ENCODE data around the gene S100A11. TPM values are rescaled to one million over a fixed set of nuclear protein-coding genes. Genes with fewer than 3 reads are reported as not detected.

S100A11 gene
- total and polyA plus RNA-seq, 9 of the 15 experiments (the other 6 are each of a cell fraction or from before 2014, with no cell fraction given): 131 to 808 (median 235) TPM

DNA sequence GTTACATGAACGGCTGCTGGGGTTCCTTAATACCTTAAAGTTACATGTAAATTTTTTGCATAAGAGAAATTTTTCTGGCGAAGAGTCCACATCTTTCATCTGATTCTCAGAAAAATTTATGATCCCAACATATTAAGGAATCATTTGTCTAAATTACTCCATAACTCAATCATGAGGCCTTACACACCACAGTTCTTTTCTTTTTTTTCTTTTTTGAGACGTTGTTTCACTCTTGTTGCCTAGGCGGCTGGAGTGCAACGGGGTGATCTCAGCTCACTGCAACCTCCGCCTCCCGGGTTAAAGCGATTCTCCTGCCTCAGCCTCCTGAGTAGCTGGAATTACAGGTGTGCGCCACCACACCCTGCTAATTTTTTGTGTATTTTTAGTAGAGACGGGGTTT, 2.1 kb upstream of the S100A11 start:
- Histone ChIP-seq H3K27me3 (ENCODE audit: control insufficient read depth in 2 of 2, insufficient read depth in 2 of 2, low read length in 2 of 2) (no peaks in the 10 kb centered on the region), H3K9me3 (replicated peaks; ENCODE audit: control insufficient read depth, insufficient read depth, low read depth, low read length) (no peaks in the 10 kb centered on the region), H3K4me1 (replicated peaks in 1 of 2; ENCODE audit: control insufficient read depth in 2 of 2, insufficient read depth in 2 of 2, low read length in 2 of 2) (peaks cover 23 to 24% of the 10 kb centered on the region in 2 experiments), H3K9ac (ENCODE audit: insufficient read depth in 1 of 2, low read depth in 2 of 2, low read length in 2 of 2) (no peak overlapping the region), H3K4me3 (no peak overlapping the region), H3K9me1 (ENCODE audit: control insufficient read depth, insufficient read depth, low read length) (no peaks in the 10 kb centered on the region), H4K20me1 (replicated peaks; ENCODE audit: control insufficient read depth, insufficient read depth, low read length) (no peaks in the 10 kb centered on the region), H3K79me2 (ENCODE audit: control insufficient read depth, insufficient read depth, low read length) (peaks cover 29% of the 10 kb centered on the region), H3K4me2 (ENCODE audit: insufficient read depth, low read length) (no peak overlapping the region), H2AFZ (ENCODE audit: low read depth, low read length) (no peak overlapping the region), H3K27ac (ENCODE audit: extremely low read depth, low read depth, low read length) (no peak overlapping the region), H3K36me3 (ENCODE audit: control insufficient read depth, insufficient read depth, low read length) (peaks cover 3% of the 10 kb centered on the region; the same call in 2 of the 3 replicates)
- no TSS peak for BruUV-seq (replicated peaks)
- FAIRE-seq (no peak), DNase-seq (ENCODE audit: extremely low read depth in 1 of 4, low spot score in 3 of 4) (no peak), ATAC-seq (no peak)
- in situ Hi-C loops (cut with MboI) (no loop called here), intact Hi-C loops (cut with micrococcal nuclease) (loop anchor here (1.0 kb wide), 1 partner anchor 8 kb away; no protein-coding TSS in a partner anchor)
- 85% methylated on average over 10 of the region's 10 CpGs for WGBS (ENCODE audit: insufficient coverage, low coverage, missing lambda C conversion rate)
- ChIA-PET POLR2A (no interaction called here), CTCF (ENCODE audit: low intra/inter-chr PET ratio) (no interaction called here)
- TF ChIP-seq, protein P1, sequence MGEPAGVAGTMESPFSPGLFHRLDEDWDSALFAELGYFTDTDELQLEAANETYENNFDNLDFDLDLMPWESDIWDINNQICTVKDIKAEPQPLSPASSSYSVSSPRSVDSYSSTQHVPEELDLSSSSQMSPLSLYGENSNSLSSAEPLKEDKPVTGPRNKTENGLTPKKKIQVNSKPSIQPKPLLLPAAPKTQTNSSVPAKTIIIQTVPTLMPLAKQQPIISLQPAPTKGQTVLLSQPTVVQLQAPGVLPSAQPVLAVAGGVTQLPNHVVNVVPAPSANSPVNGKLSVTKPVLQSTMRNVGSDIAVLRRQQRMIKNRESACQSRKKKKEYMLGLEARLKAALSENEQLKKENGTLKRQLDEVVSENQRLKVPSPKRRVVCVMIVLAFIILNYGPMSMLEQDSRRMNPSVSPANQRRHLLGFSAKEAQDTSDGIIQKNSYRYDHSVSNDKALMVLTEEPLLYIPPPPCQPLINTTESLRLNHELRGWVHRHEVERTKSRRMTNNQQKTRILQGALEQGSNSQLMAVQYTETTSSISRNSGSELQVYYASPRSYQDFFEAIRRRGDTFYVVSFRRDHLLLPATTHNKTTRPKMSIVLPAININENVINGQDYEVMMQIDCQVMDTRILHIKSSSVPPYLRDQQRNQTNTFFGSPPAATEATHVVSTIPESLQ (CRISPR knock-in tag; IDR thresholded peaks at IDR 0.05): no peak
- no peak for TF ChIP-seq ZNF79 (CRISPR knock-in tag; IDR thresholded peaks at IDR 0.05; ENCODE audit: low read depth)
- no peak for TF ChIP-seq NFATC3 (IDR thresholded peaks at IDR 0.05)
- no peak for TF ChIP-seq ZNF507 (tag; conservative IDR thresholded peaks at IDR 0.05)
- no peak for TF ChIP-seq NCOA1 (IDR thresholded peaks at IDR 0.05; ENCODE audit: low read depth)
- TF ChIP-seq RAD51 (IDR thresholded peaks at IDR 0.05; ENCODE audit: borderline replicate concordance, low read depth): no peak
- TF ChIP-seq ELF2 (CRISPR knock-in tag; IDR thresholded peaks at IDR 0.05): no peak
- TF ChIP-seq ZNF175 (CRISPR knock-in tag; IDR thresholded peaks at IDR 0.05; ENCODE audit: low read depth): no peak
- TF ChIP-seq, protein P2, sequence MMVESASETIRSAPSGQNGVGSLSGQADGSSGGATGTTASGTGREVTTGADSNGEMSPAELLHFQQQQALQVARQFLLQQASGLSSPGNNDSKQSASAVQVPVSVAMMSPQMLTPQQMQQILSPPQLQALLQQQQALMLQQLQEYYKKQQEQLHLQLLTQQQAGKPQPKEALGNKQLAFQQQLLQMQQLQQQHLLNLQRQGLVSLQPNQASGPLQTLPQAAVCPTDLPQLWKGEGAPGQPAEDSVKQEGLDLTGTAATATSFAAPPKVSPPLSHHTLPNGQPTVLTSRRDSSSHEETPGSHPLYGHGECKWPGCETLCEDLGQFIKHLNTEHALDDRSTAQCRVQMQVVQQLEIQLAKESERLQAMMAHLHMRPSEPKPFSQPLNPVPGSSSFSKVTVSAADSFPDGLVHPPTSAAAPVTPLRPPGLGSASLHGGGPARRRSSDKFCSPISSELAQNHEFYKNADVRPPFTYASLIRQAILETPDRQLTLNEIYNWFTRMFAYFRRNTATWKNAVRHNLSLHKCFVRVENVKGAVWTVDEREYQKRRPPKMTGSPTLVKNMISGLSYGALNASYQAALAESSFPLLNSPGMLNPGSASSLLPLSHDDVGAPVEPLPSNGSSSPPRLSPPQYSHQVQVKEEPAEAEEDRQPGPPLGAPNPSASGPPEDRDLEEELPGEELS (CRISPR knock-in tag; IDR thresholded peaks at IDR 0.05; ENCODE audit: borderline replicate concordance): no peak
- TF ChIP-seq, protein P3, sequence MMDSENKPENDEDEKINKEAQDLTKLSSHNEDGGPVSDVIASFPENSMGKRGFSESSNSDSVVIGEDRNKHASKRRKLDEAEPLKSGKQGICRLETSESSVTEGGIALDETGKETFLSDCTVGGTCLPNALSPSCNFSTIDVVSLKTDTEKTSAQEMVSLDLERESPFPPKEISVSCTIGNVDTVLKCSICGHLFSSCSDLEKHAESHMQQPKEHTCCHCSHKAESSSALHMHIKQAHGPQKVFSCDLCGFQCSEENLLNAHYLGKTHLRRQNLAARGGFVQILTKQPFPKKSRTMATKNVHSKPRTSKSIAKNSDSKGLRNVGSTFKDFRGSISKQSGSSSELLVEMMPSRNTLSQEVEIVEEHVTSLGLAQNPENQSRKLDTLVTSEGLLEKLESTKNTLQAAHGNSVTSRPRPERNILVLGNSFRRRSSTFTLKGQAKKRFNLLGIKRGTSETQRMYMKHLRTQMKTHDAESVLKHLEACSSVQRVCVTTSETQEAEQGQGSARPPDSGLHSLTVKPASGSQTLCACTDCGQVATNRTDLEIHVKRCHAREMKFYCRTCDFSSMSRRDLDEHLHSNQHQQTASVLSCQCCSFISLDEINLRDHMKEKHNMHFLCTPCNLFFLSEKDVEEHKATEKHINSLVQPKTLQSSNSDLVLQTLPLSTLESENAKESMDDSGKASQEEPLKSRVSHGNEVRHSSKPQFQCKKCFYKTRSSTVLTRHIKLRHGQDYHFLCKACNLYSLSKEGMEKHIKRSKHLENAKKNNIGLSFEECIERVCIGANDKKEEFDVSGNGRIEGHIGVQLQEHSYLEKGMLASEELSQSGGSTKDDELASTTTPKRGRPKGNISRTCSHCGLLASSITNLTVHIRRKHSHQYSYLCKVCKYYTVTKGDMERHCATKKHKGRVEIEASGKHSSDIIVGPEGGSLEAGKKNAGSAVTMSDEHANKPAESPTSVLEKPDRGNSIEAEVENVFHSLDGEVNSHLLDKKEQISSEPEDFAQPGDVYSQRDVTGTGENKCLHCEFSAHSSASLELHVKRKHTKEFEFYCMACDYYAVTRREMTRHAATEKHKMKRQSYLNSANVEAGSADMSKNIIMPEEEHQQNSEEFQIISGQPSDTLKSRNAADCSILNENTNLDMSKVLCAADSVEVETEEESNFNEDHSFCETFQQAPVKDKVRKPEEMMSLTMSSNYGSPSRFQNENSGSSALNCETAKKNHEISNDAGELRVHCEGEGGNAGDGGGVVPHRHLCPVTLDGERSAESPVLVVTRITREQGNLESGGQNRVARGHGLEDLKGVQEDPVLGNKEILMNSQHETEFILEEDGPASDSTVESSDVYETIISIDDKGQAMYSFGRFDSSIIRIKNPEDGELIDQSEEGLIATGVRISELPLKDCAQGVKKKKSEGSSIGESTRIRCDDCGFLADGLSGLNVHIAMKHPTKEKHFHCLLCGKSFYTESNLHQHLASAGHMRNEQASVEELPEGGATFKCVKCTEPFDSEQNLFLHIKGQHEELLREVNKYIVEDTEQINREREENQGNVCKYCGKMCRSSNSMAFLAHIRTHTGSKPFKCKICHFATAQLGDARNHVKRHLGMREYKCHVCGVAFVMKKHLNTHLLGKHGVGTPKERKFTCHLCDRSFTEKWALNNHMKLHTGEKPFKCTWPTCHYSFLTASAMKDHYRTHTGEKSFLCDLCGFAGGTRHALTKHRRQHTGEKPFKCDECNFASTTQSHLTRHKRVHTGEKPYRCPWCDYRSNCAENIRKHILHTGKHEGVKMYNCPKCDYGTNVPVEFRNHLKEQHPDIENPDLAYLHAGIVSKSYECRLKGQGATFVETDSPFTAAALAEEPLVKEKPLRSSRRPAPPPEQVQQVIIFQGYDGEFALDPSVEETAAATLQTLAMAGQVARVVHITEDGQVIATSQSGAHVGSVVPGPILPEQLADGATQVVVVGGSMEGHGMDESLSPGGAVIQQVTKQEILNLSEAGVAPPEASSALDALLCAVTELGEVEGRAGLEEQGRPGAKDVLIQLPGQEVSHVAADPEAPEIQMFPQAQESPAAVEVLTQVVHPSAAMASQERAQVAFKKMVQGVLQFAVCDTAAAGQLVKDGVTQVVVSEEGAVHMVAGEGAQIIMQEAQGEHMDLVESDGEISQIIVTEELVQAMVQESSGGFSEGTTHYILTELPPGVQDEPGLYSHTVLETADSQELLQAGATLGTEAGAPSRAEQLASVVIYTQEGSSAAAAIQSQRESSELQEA (IDR thresholded peaks at IDR 0.05; ENCODE audit: low read depth): no peak
- TF ChIP-seq POLR2G (IDR thresholded peaks at IDR 0.05; ENCODE audit: low read depth, low read length): no peak
